A549 (cell line): ENCODE results near the gene GPRC5A.

Experiments
- CTCF ChIP-seq: fragments of >200 bp; sonication (Bioruptor Twin); formaldehyde crosslinking; IDR thresholded peaks from 3 replicates; pipeline ENCODE4 v1.5.1; 2016
- RAD21 ChIP-seq, 2 experiments: fragments of >200 bp in 1 of 2; sonication (Bioruptor Twin) in 1 of 2; formaldehyde crosslinking in 1 of 2; IDR thresholded peaks in 1 of 2; conservative IDR thresholded peaks in 1 of 2; 2 replicates in 1 of 2; 3 replicates in 1 of 2; pipeline ENCODE4 v1.6.1; 2012 to 2018; ENCODE audit warnings: inconsistent platforms in 1 of 2

- TF ChIP-seq RAD21 (conservative IDR thresholded peaks at IDR 0.05 in 1 of 2, IDR thresholded peaks at IDR 0.05 in 1 of 2) (no peak), CTCF (no peak)
These were observed 48.5 kb downstream of the GPRC5A start for GRCh38 chr12:12939888-12940287.
